ENCODE measurements around the gene NOP53. TPM values are rescaled to one million over a fixed set of nuclear protein-coding genes. Genes with fewer than 3 reads are reported as not detected.
A peak's percentile ranks its signal among the peaks of the same experiment; 100 is the strongest.
"Not testable (repeated sequence)": the region's sequence is repeated elsewhere in the genome, so short reads cannot be mapped to it uniquely, and the experiment has no call there.

Gene NOP53
- total and polyA plus RNA-seq, 2 experiments from 2014 or later, result 167 to 192 TPM

- TF ChIP-seq EZH2phosphoT487 (IDR thresholded peaks at IDR 0.05; ENCODE audit: unreplicated experiment) (no peak), REST (IDR thresholded peaks at IDR 0.05; ENCODE audit: unreplicated experiment) (no peak), CREB1 (CRISPR knock-in tag; IDR thresholded peaks at IDR 0.05; ENCODE audit: low read depth) (no peak), STAT1 (IDR thresholded peaks at IDR 0.05; ENCODE audit: unreplicated experiment) (no peak), ETS1 (IDR thresholded peaks at IDR 0.05) (no peak), ZNF114 (CRISPR knock-in tag; IDR thresholded peaks at IDR 0.05) (no peak), CTCF (conservative IDR thresholded peaks at IDR 0.05; ENCODE audit: low read depth in 2 of 2) (no peak)
Observed at GRCh38 chr19:47762151-47762550, 16.8 kb downstream of the NOP53 start (continued).

- Histone ChIP-seq H3K4me2 (no peak overlapping the region), H3K4me3 (no peak overlapping the region), H2AFZ (no peak overlapping the region), H3K9me2 (ENCODE audit: insufficient read depth) (no peaks in the 10 kb centered on the region), H3K27ac (ENCODE audit: low read depth) (no peak overlapping the region), H3K79me2 (replicated peaks; ENCODE audit: insufficient read depth) (no peaks in the 10 kb centered on the region), H4K20me1 (replicated peaks; ENCODE audit: insufficient read depth) (0 out of 2 replicates have a peak, but pooled peaks cover 4% of the 10 kb centered on the region), H3F3A (replicated peaks; ENCODE audit: low read depth) (peaks cover 21% of the 10 kb centered on the region), H3K36me3 (ENCODE audit: insufficient read depth) (peaks cover 14% of the 10 kb centered on the region), H3K27me3 (ENCODE audit: insufficient read depth) (no peaks in the 10 kb centered on the region), H3K4me1 (ENCODE audit: insufficient read depth) (no peaks in the 10 kb centered on the region; the same call in 1 of the 2 replicates)
- H3K4me3 Mint-ChIP-seq, result no peak overlapping the region; the same call in 2 of the 3 replicates
- peaks cover 16% of the 10 kb centered on the region for H3K27me3 Mint-ChIP-seq (ENCODE audit: insufficient read depth, low read depth, poor library complexity)
- no peaks in the 10 kb centered on the region; the same call in 2 of the 3 replicates for H3K9me3 Mint-ChIP-seq
- H3K36me3 Mint-ChIP-seq (ENCODE audit: low read depth), result peaks cover 21% of the 10 kb centered on the region
- H3K4me1 Mint-ChIP-seq, result peaks cover 8% of the 10 kb centered on the region
- DNase-seq (ENCODE audit: low spot score) (peak; percentile 13), ATAC-seq (no peak)
- TF ChIP-seq EZH2 (IDR thresholded peaks at IDR 0.05; ENCODE audit: low read depth, unreplicated experiment) (no peak), JUNB (IDR thresholded peaks at IDR 0.05; ENCODE audit: unreplicated experiment) (no peak)
- no peak overlapping the region for H3K27ac Mint-ChIP-seq
Observed at GRCh38 chr19:47762615-47763308, 17.4 kb downstream of the NOP53 start.

GRCh38 chr19:47764705-47765104, 19.4 kb downstream of the NOP53 start:
- ATAC-seq; DNase-seq (ENCODE audit: low spot score); H3K36me3 Mint-ChIP-seq (ENCODE audit: low read depth); H3K27me3 ChIP-seq (ENCODE audit: insufficient read depth); H2AFZ ChIP-seq; H3K4me2 ChIP-seq; H3K36me3 ChIP-seq (ENCODE audit: insufficient read depth); H3K79me2 ChIP-seq (replicated peaks; ENCODE audit: insufficient read depth); H3K27ac Mint-ChIP-seq; H3K4me3 ChIP-seq; H3K4me3 Mint-ChIP-seq; H4K20me1 ChIP-seq (replicated peaks; ENCODE audit: insufficient read depth); H3K9me3 Mint-ChIP-seq; H3K9me2 ChIP-seq (ENCODE audit: insufficient read depth); H3K27ac ChIP-seq (ENCODE audit: low read depth); H3K4me1 ChIP-seq (ENCODE audit: insufficient read depth): not testable (repeated sequence)
- Mint-ChIP-seq H3K4me1 (peaks cover 11% of the 10 kb centered on the region), H3K27me3 (ENCODE audit: insufficient read depth, low read depth, poor library complexity) (peaks cover 15% of the 10 kb centered on the region)
- H3F3A ChIP-seq (replicated peaks; ENCODE audit: low read depth), result 0 out of 2 replicates have a peak, but pooled peaks cover 15% of the 10 kb centered on the region
